Endothelial cell of umbilical vein (primary cell): ENCODE data around the gene LRCH3. TPM values are rescaled to one million over a fixed set of nuclear protein-coding genes. Genes with fewer than 3 reads are reported as not detected.

Experiments used
- BruUV-seq: library from RNA; stranded (reverse); fragments of 400-500 nt; replicated peaks from 2 replicates; lab custom pipeline; 2021; lab: Mats Ljungman, UMichigan
- CTCF ChIA-PET: fragments of 300-600, 350-600 bp; sonication (Branson Sonifier 250); formaldehyde crosslinking; loops from one replicate; lab custom pipeline; 2021; ENCODE audit warnings: antibody characterized with exemption, inconsistent platforms; lab: Charles Lee
- POLR2A ChIA-PET: fragments of 300-600, 350-600 bp; sonication (Branson Sonifier 250); formaldehyde crosslinking; loops from one replicate; lab custom pipeline; 2021; ENCODE audit warnings: antibody characterized with exemption, inconsistent platforms; lab: Charles Lee
- DNase-seq: peaks from one replicate; pipeline ENCODE4 v3.0.0-alpha.2; 2011; ENCODE audit warnings: low read depth, low spot score
- FAIRE-seq: peaks from 2 replicates; lab custom pipeline; 2011; peaks lifted over from hg19 to GRCh38; lab: Jason Lieb, UNC
- H2AFZ ChIP-seq: 2 replicates; pipeline ENCODE4 v1.6.0; 2012; ENCODE audit warnings: low read depth, low read length, control low read depth, inconsistent platforms
- H3K27ac ChIP-seq: 2 replicates; pipeline ENCODE4 v1.5.1; 2011; ENCODE audit warnings: low read depth, mild to moderate bottlenecking, control low read depth, low read length, moderate library complexity; ENCODE audit not compliant: insufficient read depth
- H3K27me3 ChIP-seq, 2 experiments: 2 replicates each; pipeline versions ENCODE4 v1.6.0 to v1.6.1; 2011; ENCODE audit warnings: low read length in 2 of 2, mixed read lengths in 1 of 2; ENCODE audit not compliant: control insufficient read depth in 2 of 2, insufficient read depth in 2 of 2
- H3K36me3 ChIP-seq, 2 experiments: 2 replicates in 1 of 2; 3 replicates in 1 of 2; pipeline ENCODE4 v1.5.1; 2011; ENCODE audit warnings: low read length in 2 of 2, mild to moderate bottlenecking in 1 of 2, moderate library complexity in 1 of 2; ENCODE audit not compliant: control insufficient read depth in 2 of 2, insufficient read depth in 2 of 2; ENCODE audit errors: extremely low read depth in 1 of 2
- H3K4me1 ChIP-seq: 3 replicates; pipeline ENCODE4 v1.5.1; 2011; ENCODE audit warnings: mild to moderate bottlenecking, low read length; ENCODE audit not compliant: control insufficient read depth, insufficient read depth; ENCODE audit errors: extremely low read depth
- H3K4me2 ChIP-seq: 2 replicates; pipeline ENCODE4 v1.6.1; 2011; ENCODE audit warnings: low read length, control low read depth, mixed read lengths; ENCODE audit not compliant: insufficient read depth
- H3K4me3 ChIP-seq, 3 experiments: fragments of 200-600 bp in 1 of 3; sonication (generic), shearing (Covaris generic) in 1 of 3; replicated peaks in 1 of 3; 2 replicates each; pipeline ENCODE4 v1.5.1; 2011 to 2016; ENCODE audit warnings: control low read depth in 3 of 3, low read length in 3 of 3, mild to moderate bottlenecking in 2 of 3, inconsistent platforms in 1 of 3, low read depth in 1 of 3, moderate library complexity in 1 of 3; ENCODE audit not compliant: insufficient read depth in 1 of 3
- H3K79me2 ChIP-seq: 2 replicates; pipeline ENCODE4 v1.6.0; 2012; ENCODE audit warnings: low read length, inconsistent platforms; ENCODE audit not compliant: control insufficient read depth, insufficient read depth
- H3K9ac ChIP-seq: replicated peaks from 2 replicates; pipeline ENCODE3; 2011; ENCODE audit warnings: low read length, control low read depth; ENCODE audit not compliant: insufficient read depth; ENCODE audit errors: extremely low read depth
- H3K9me1 ChIP-seq: replicated peaks from 3 replicates; pipeline ENCODE4 v1.6.0; 2011; ENCODE audit warnings: mild to moderate bottlenecking, low read length; ENCODE audit not compliant: control insufficient read depth, insufficient read depth; ENCODE audit errors: extremely low read depth
- H3K9me3 ChIP-seq: replicated peaks from 2 replicates; pipeline ENCODE4 v1.5.1; 2012; ENCODE audit warnings: low read length, inconsistent platforms; ENCODE audit not compliant: control insufficient read depth, insufficient read depth
- H4K20me1 ChIP-seq: replicated peaks from 2 replicates; pipeline ENCODE3; 2011; ENCODE audit warnings: mild to moderate bottlenecking, low read length; ENCODE audit not compliant: control insufficient read depth, insufficient read depth; ENCODE audit errors: extremely low read depth
- EZH2 ChIP-seq: IDR thresholded peaks from 2 replicates; pipeline ENCODE4 v1.6.1; 2012; ENCODE audit warnings: borderline replicate concordance, low read depth, mild to moderate bottlenecking, moderate library complexity, low read length, inconsistent platforms; ENCODE audit not compliant: severe bottlenecking
- FOS ChIP-seq: IDR thresholded peaks from 2 replicates; pipeline ENCODE4 v1.6.1; 2011; ENCODE audit warnings: mild to moderate bottlenecking, low read length, moderate library complexity, borderline replicate concordance; ENCODE audit not compliant: insufficient read depth
- GATA2 ChIP-seq: IDR thresholded peaks from 2 replicates; pipeline ENCODE4 v1.7.0; 2011; ENCODE audit warnings: low read depth, mild to moderate bottlenecking, moderate library complexity, mixed read lengths, low read length; ENCODE audit not compliant: insufficient read length, insufficient read depth
- JUN ChIP-seq: IDR thresholded peaks from 2 replicates; pipeline ENCODE4 v1.6.1; 2011; ENCODE audit warnings: borderline replicate concordance, low read depth; ENCODE audit not compliant: insufficient read length, insufficient read depth
- MYC ChIP-seq: IDR thresholded peaks from one replicate; pipeline ENCODE4 v1.6.1; 2011; ENCODE audit warnings: mild to moderate bottlenecking, low read depth, low read length
- POLR2A ChIP-seq: IDR thresholded peaks from 2 replicates; pipeline ENCODE4 v1.6.1; 2012; ENCODE audit warnings: low read depth, mild to moderate bottlenecking, control low read depth, low read length
- POLR2AphosphoS5 ChIP-seq: IDR thresholded peaks from 2 replicates; pipeline ENCODE4 v1.6.1; 2012; ENCODE audit warnings: low read depth, mild to moderate bottlenecking, control low read depth, low read length, moderate library complexity; ENCODE audit not compliant: insufficient read depth
- dilution Hi-C: fragments of 300-500 bp; cut with MboI; formaldehyde crosslinking; loops from one replicate; pipeline ENCODE4 v1.15.0; 2019; ENCODE audit warnings: low sequenced_read_pairs; ENCODE audit not compliant: extremely low pct_ligation_motif_present
- intact Hi-C: fragments of 100-400 bp; cut with micrococcal nuclease; formaldehyde crosslinking; loops from one replicate; pipeline ENCODE4 v1.10.0; 2022
- polyA plus RNA-seq, 4 experiments: library from polyadenylated mRNA; depleted of rRNA in 3 of 4; stranded (reverse) in 3 of 4; unstranded in 1 of 4; fragments of >200 nt; gene quantifications; 2 replicates each; pipeline versions ENCODE4 v1.2.1 to v1.2.3, GENCODE V29; 2011 to 2012; ENCODE audit warnings: missing spikeins in 1 of 4
- total RNA-seq: library from RNA; stranded (reverse); gene quantifications from 2 replicates; pipeline ENCODE4 v1.2.3, GENCODE V29; 2021
- TF ChIP-seq, protein P1 (sequence below), 2 donors: IDR thresholded peaks; 1 replicate in 1 of 2; 2 replicates in 1 of 2; pipeline ENCODE4 v1.5.1; 2011; ENCODE audit warnings: low read length in 2 of 2, mild to moderate bottlenecking in 2 of 2, moderate library complexity in 2 of 2, control low read depth in 1 of 2, inconsistent platforms in 1 of 2, low read depth in 1 of 2; ENCODE audit not compliant: insufficient read depth in 1 of 2; ENCODE audit errors: extremely low read depth in 1 of 2
- TF ChIP-seq, protein P2 (sequence below): IDR thresholded peaks from 2 replicates; pipeline ENCODE4 v1.6.1; 2011; ENCODE audit not compliant: insufficient read depth, insufficient read length

The LRCH3 gene
- total and polyA plus RNA-seq, 2 donors (not counting 3 experiments of a cell fraction or from before 2014, with no cell fraction given) = 43.9 to 60.3 TPM

- Histone ChIP-seq H3K27ac (no peak overlapping the region), H3K36me3 (no peaks in the 10 kb centered on the region), H3K4me3 (no peak overlapping the region), H3K9me3 (no peaks in the 10 kb centered on the region), H3K4me2 (no peak overlapping the region), H3K9me1 (no peaks in the 10 kb centered on the region), H2AFZ (no peak overlapping the region), H3K4me1 (no peaks in the 10 kb centered on the region), H3K9ac (no peak overlapping the region), H3K27me3 (no peaks in the 10 kb centered on the region), H4K20me1 (no peaks in the 10 kb centered on the region), H3K79me2 (no peaks in the 10 kb centered on the region)
- dilution Hi-C loops = no loop called here
- ChIA-PET POLR2A (no interaction called here), CTCF (interaction anchor here (1.5 to 2.3 kb wide), 2 partner anchors 13 to 17 kb away, joined by 6 to 7 read pairs; no protein-coding TSS in a partner anchor)
- intact Hi-C loops = no loop called here
- no peak for FAIRE-seq
- no peak for DNase-seq
- no TSS peak for BruUV-seq
- TF ChIP-seq JUN = peak; percentile 8
- TF ChIP-seq FOS = no peak
- no peak for TF ChIP-seq MYC
- TF ChIP-seq POLR2A = no peak
Measured at GRCh38 chr3:197889204-197889930, 98.3 kb downstream of the LRCH3 start.

DNA sequence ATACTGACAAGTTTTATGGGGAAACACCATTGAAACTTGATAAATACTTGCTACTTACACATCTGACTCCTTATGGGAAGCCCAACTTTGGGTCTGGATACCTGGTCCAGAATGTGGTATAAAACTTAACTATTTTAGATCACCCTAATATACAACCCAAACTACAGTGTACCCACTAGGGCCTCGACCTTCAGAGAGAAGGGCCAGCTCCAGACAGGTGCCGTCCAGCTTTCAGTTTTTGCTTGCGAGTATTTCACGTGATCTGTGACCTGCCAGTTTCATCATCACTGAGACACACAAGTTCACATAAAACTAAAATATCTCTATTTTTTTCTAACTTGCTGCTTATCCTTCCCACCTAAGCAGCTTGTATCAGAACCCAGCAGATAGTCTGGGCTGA is 99.6 kb downstream of the LRCH3 start:
- Histone ChIP-seq H3K4me3 (no peak overlapping the region), H3K36me3 (no peaks in the 10 kb centered on the region), H4K20me1 (no peaks in the 10 kb centered on the region), H3K9me3 (no peaks in the 10 kb centered on the region), H3K9me1 (no peaks in the 10 kb centered on the region), H3K4me1 (no peaks in the 10 kb centered on the region), H3K27me3 (no peaks in the 10 kb centered on the region), H3K4me2 (no peak overlapping the region), H3K79me2 (no peaks in the 10 kb centered on the region), H3K9ac (no peak overlapping the region), H2AFZ (no peak overlapping the region), H3K27ac (no peak overlapping the region)
- BruUV-seq = no TSS peak
- ChIA-PET POLR2A (no interaction called here), CTCF (interaction anchor here (1.4 to 2.3 kb wide), 3 partner anchors 15 to 52 kb away, joined by 3 to 7 read pairs (median 3); no protein-coding TSS in a partner anchor)
- FAIRE-seq = no peak
- intact Hi-C loops = no loop called here
- dilution Hi-C loops = no loop called here
- TF ChIP-seq FOS (no peak), EZH2 (no peak), GATA2 (no peak), JUN (no peak), MYC (no peak), POLR2AphosphoS5 (no peak), POLR2A (no peak)
- TF ChIP-seq, protein P1, sequence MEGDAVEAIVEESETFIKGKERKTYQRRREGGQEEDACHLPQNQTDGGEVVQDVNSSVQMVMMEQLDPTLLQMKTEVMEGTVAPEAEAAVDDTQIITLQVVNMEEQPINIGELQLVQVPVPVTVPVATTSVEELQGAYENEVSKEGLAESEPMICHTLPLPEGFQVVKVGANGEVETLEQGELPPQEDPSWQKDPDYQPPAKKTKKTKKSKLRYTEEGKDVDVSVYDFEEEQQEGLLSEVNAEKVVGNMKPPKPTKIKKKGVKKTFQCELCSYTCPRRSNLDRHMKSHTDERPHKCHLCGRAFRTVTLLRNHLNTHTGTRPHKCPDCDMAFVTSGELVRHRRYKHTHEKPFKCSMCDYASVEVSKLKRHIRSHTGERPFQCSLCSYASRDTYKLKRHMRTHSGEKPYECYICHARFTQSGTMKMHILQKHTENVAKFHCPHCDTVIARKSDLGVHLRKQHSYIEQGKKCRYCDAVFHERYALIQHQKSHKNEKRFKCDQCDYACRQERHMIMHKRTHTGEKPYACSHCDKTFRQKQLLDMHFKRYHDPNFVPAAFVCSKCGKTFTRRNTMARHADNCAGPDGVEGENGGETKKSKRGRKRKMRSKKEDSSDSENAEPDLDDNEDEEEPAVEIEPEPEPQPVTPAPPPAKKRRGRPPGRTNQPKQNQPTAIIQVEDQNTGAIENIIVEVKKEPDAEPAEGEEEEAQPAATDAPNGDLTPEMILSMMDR (IDR thresholded peaks at IDR 0.05; ENCODE audit: extremely low read depth in 1 of 2, insufficient read depth in 1 of 2, low read depth in 1 of 2, low read length in 2 of 2) = no peak
- TF ChIP-seq, protein P2, sequence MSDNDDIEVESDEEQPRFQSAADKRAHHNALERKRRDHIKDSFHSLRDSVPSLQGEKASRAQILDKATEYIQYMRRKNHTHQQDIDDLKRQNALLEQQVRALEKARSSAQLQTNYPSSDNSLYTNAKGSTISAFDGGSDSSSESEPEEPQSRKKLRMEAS = no peak
- DNase-seq = no peak
